Gastrocnemius medialis (tissue), 4 donors: ENCODE results near the gene CLEC4F. TPM values are rescaled to one million over a fixed set of nuclear protein-coding genes. Genes with fewer than 3 reads are reported as not detected.
"Not testable (repeated sequence)": the region's sequence is repeated elsewhere in the genome, so short reads cannot be mapped to it uniquely, and the experiment has no call there.

Source experiments
- ATAC-seq, 2 donors: fragments of 150-250 bp; one replicate each; pipeline ENCODE4 v1.9.1; 2016
- DNase-seq, 2 donors: peaks; one replicate each; pipeline ENCODE4 v3.0.0-alpha.2; 2019
- H3K27ac ChIP-seq, 4 donors: fragments of 200-600 bp; sonication (generic); 1 replicate in 1 of 4; 2 replicates in 3 of 4; pipeline ENCODE4 v1.5.1; 2016 to 2018; ENCODE audit warnings: mild to moderate bottlenecking in 2 of 4, moderate library complexity in 1 of 4
- H3K27me3 ChIP-seq, 3 donors: fragments of 200-600 bp; sonication (generic) in 2 of 3; 1 replicate in 1 of 3; 2 replicates in 2 of 3; pipeline versions ENCODE4 v1.5.1 to v1.6.0; 2016 to 2019; ENCODE audit warnings: mild to moderate bottlenecking in 1 of 3, moderate library complexity in 1 of 3
- H3K36me3 ChIP-seq, 2 donors: fragments of 200-600 bp; sonication (generic) in 1 of 2; one replicate each; pipeline ENCODE4 v1.5.1; 2017 to 2018
- H3K4me1 ChIP-seq, 2 donors: fragments of 200-600 bp; sonication (generic) in 1 of 2; one replicate each; pipeline ENCODE4 v1.5.1; 2016 to 2017; ENCODE audit warnings: mild to moderate bottlenecking in 2 of 2
- H3K4me3 ChIP-seq, 4 donors: fragments of 200-600 bp; sonication (generic) in 3 of 4; 1 replicate in 1 of 4; 2 replicates in 3 of 4; pipeline ENCODE4 v1.5.1; 2016 to 2019; ENCODE audit warnings: mild to moderate bottlenecking in 2 of 4
- H3K9me3 ChIP-seq, 3 donors: fragments of 200-600 bp; sonication (generic) in 2 of 3; 1 replicate in 1 of 3; 2 replicates in 2 of 3; pipeline ENCODE4 v1.5.1; 2016 to 2019
- POLR2A ChIP-seq, 2 donors: fragments of 450-650 bp; IDR thresholded peaks; one replicate each; pipeline ENCODE4 v1.6.1; 2017; ENCODE audit warnings: antibody characterized with exemption in 2 of 2, mild to moderate bottlenecking in 2 of 2, moderate library complexity in 2 of 2
- in situ Hi-C, 4 donors: fragments of 200-750 bp; cut with MboI; loops; one replicate each; pipeline versions ENCODE4 v1.15.0 to v1.8.0; 2017; ENCODE audit warnings: low sequenced_read_pairs in 4 of 4
- intact Hi-C: fragments of 100-400 bp; cut with DNase I; formaldehyde crosslinking; loops from one replicate; pipeline ENCODE4 v1.15.1; 2023; ENCODE audit warnings: low total_unique reads
- total RNA-seq, 4 donors: library from RNA; depleted of rRNA; stranded (reverse); fragments of >200 nt; gene quantifications; one replicate each; pipeline versions ENCODE4 v1.1.0 to v1.2.3, GENCODE V29; 2016
- TF ChIP-seq, protein P1 (sequence below), 5 experiments: fragments of 450-650 bp in 3 of 5; fragments of 200-600 bp in 2 of 5; sonication (generic) in 2 of 5; IDR thresholded peaks in 4 of 5; conservative IDR thresholded peaks in 1 of 5; 1 replicate in 4 of 5; 2 replicates in 1 of 5; pipeline ENCODE4 v1.5.1; 2016 to 2019; ENCODE audit warnings: antibody characterized with exemption in 5 of 5, mild to moderate bottlenecking in 3 of 5, moderate library complexity in 3 of 5

Gene CLEC4F
- total RNA-seq, 4 donors from 2014 or later: 0.59 TPM; not detected in 3

DNA sequence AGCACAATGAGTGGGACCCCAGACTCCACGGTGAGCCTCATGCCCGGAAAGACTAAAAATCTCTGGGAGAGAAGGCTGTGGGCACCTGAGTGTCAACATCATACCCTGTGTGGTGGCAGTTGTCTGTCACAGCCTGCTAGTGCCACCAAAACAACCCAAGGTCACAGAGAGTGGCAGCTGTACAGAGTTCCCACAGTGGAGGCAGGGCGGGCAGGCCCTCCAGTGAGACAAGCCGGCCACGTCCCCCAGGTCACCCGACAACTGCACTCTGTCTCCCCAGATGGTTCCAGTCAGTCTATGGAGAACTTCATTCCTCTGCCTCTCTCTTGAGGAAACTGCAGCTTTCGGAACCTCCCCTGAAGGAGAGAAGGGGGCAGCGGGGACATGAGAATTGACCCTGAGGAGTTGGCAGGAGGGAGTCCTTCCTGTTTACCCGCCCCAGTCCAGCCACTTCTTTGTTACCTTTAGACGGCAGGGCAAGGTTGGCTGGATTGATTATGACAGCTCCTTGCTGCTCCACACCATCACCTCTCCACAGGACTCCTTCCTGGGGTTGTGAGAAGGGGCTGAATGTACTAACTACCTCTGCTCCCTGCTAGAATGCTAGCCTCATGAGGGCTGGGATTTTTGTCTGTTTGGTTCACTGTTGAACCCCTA, 18.7 kb downstream of the CLEC4F start:
- no peak overlapping the region for H3K27ac ChIP-seq
- no peaks in the 10 kb centered on the region for H3K27me3 ChIP-seq
- DNase-seq (no peak), ATAC-seq (no peak)
- in situ Hi-C loops (no loop called here), intact Hi-C loops (no loop called here)
- H3K4me1 ChIP-seq: no peaks in the 10 kb centered on the region
- H3K36me3 ChIP-seq: no peaks in the 10 kb centered on the region
- H3K9me3 ChIP-seq: no peaks in the 10 kb centered on the region
- H3K4me3 ChIP-seq: no peak overlapping the region
- no peak for TF ChIP-seq POLR2A (IDR thresholded peaks at IDR 0.05)
- TF ChIP-seq, protein P1, sequence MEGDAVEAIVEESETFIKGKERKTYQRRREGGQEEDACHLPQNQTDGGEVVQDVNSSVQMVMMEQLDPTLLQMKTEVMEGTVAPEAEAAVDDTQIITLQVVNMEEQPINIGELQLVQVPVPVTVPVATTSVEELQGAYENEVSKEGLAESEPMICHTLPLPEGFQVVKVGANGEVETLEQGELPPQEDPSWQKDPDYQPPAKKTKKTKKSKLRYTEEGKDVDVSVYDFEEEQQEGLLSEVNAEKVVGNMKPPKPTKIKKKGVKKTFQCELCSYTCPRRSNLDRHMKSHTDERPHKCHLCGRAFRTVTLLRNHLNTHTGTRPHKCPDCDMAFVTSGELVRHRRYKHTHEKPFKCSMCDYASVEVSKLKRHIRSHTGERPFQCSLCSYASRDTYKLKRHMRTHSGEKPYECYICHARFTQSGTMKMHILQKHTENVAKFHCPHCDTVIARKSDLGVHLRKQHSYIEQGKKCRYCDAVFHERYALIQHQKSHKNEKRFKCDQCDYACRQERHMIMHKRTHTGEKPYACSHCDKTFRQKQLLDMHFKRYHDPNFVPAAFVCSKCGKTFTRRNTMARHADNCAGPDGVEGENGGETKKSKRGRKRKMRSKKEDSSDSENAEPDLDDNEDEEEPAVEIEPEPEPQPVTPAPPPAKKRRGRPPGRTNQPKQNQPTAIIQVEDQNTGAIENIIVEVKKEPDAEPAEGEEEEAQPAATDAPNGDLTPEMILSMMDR (IDR thresholded peaks at IDR 0.05 in 4 of 5, conservative IDR thresholded peaks at IDR 0.05 in 1 of 5): no peak

GRCh38 chr2:70799706-70800105, 20.7 kb downstream of the CLEC4F start:
- no peaks in the 10 kb centered on the region for H3K27me3 ChIP-seq
- no peaks in the 10 kb centered on the region for H3K9me3 ChIP-seq
- H3K4me1 ChIP-seq: no peaks in the 10 kb centered on the region
- no peak overlapping the region for H3K27ac ChIP-seq
- H3K4me3 ChIP-seq: no peak overlapping the region
- TF ChIP-seq, protein P1 (IDR thresholded peaks at IDR 0.05 in 4 of 5, conservative IDR thresholded peaks at IDR 0.05 in 1 of 5): no peak
- in situ Hi-C loops: loop anchor here in 1 of 4 donors (25.0 kb wide), 1 partner anchor 138 kb away; the partner anchor contains the start of gene ATP6V1B1
- intact Hi-C loops: no loop called here
- ATAC-seq (no peak), DNase-seq (no peak)
- no peaks in the 10 kb centered on the region for H3K36me3 ChIP-seq

DNA sequence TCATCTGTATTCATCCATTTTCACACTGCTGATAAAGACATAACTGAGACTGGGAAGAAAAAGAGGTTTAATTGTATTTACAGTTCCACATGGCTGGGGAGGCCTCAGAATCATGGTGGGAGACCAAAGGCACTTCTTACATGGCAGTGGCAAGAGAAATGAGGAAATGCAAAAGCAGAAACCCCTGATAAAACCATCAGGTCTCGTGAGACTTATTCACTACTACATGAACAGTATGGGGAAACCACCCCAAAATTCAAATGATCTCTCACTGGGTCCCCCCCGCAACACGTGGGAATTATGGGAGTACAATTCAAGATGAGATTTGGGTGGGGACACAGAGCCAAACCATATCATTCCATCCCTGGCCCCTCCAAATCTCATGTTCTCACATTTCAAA, 22.4 kb downstream of the CLEC4F start:
- in situ Hi-C loops: loop anchor here in 1 of 4 donors (25.0 kb wide), 1 partner anchor 139 kb away; the partner anchor contains the start of gene ATP6V1B1
- ATAC-seq, H3K36me3 ChIP-seq, H3K9me3 ChIP-seq, H3K4me3 ChIP-seq, H3K4me1 ChIP-seq, DNase-seq, H3K27ac ChIP-seq, intact Hi-C loops, H3K27me3 ChIP-seq: not testable (repeated sequence)

DNA sequence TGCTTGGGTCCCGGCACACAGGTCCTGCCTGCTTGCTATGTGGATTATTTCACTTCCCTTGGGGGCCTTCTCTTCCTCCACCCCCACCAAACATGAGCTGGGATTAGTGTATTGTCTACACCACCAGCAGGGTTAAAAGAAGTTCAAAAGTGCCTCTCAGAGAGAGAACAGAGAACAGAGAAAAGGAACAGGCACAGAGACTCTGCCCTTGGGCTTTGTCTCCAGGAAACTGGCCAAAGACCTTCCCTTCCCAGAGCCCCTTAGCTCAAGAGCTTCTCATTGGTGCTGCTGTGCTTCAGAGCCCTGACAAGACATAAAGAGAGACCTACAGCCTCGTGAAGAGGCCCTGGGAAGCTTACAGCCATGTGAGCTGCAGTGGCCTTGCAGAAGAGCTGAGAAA, 22.9 kb downstream of the CLEC4F start:
- H3K4me3 ChIP-seq: no peak overlapping the region
- H3K4me1 ChIP-seq: no peaks in the 10 kb centered on the region
- TF ChIP-seq, protein P1 (IDR thresholded peaks at IDR 0.05 in 4 of 5, conservative IDR thresholded peaks at IDR 0.05 in 1 of 5): no peak
- TF ChIP-seq POLR2A (IDR thresholded peaks at IDR 0.05): no peak
- H3K36me3 ChIP-seq: no peaks in the 10 kb centered on the region
- DNase-seq (no peak), ATAC-seq (no peak)
- H3K27ac ChIP-seq: no peak overlapping the region
- no peaks in the 10 kb centered on the region for H3K9me3 ChIP-seq
- intact Hi-C loops: no loop called here
- in situ Hi-C loops: loop anchor here in 1 of 4 donors (25.0 kb wide), 1 partner anchor 140 kb away; the partner anchor contains the start of gene ATP6V1B1
- peaks cover 0 to 8% (median 0%) of the 10 kb centered on the region in 3 donors for H3K27me3 ChIP-seq

DNA sequence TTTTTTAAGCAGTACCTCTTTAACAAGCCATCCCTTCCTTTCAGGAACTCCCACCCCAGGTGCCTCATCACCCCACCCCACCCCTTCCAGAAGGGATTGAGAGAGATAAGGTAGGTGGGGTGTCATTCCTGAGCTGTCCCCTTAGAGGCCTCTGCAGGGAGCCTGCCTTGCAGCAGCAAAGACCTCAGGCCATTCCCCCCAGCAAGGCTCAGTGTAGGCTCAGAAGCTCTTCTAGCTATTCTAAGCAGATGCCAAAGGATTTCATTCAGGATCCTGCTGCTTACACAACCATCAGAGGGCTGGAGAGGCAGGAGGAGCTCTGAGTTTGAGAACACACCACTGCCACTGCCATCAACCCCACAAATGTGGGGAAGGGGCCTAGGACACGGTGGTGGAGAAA, 24.1 kb downstream of the CLEC4F start:
- Histone ChIP-seq H3K9me3 (no peaks in the 10 kb centered on the region), H3K4me3 (no peak overlapping the region), H3K27me3 (peaks cover 5 to 17% (median 10%) of the 10 kb centered on the region in 3 donors), H3K36me3 (no peaks in the 10 kb centered on the region), H3K27ac (no peak overlapping the region), H3K4me1 (no peaks in the 10 kb centered on the region)
- no peak for TF ChIP-seq POLR2A (IDR thresholded peaks at IDR 0.05)
- TF ChIP-seq, protein P1 (IDR thresholded peaks at IDR 0.05 in 4 of 5, conservative IDR thresholded peaks at IDR 0.05 in 1 of 5): no peak
- intact Hi-C loops (no loop called here), in situ Hi-C loops (loop anchor here in 1 of 4 donors (25.0 kb wide), 1 partner anchor 141 kb away; the partner anchor contains the start of gene ATP6V1B1)
- DNase-seq (no peak), ATAC-seq (no peak)
